ENCODE measurements around the gene MCC.

- TF ChIP-seq POLR2A (IDR thresholded peaks at IDR 0.05): no peak
- no peak for TF ChIP-seq CTCF (IDR thresholded peaks at IDR 0.05)
Observed at GRCh38 chr5:113040672-113041260, 447.5 kb downstream of the MCC start.

All from uterus (tissue), 2 donors.